GM12892 (cell line): ENCODE data around the gene PRRC2B.

ENCODE experiments used
- POLR2A ChIP-seq: IDR thresholded peaks from 2 replicates; pipeline ENCODE4 v1.6.1; 2011; ENCODE audit warnings: low read depth, low read length, control low read depth
- TAF1 ChIP-seq: IDR thresholded peaks from 2 replicates; pipeline ENCODE4 v1.6.1; 2011; ENCODE audit warnings: low read depth, mild to moderate bottlenecking, control low read depth, low read length, borderline replicate concordance

- TF ChIP-seq TAF1 (no peak), POLR2A (no peak)
These were observed 100.5 kb downstream of the PRRC2B start for GRCh38 chr9:131494296-131494870.
